Measurements from ENCODE around the gene MAEL. TPM values are rescaled to one million over a fixed set of nuclear protein-coding genes. Genes with fewer than 3 reads are reported as not detected.

MAEL gene
- total RNA-seq, 1 experiment from 2014 or later, result not detected

- no peaks in the 10 kb centered on the region for H3K9me3 ChIP-seq (ENCODE audit: control insufficient read depth, insufficient read depth, low read depth, low read length)
- intact Hi-C loops (cut with micrococcal nuclease; ENCODE audit: unreplicated experiment) (no loop called here), in situ Hi-C loops (cut with HindIII; ENCODE audit: low pct_unique_long_range_greater_than_20kb, low sequenced_read_pairs) (no loop called here)
- peaks cover 30% of the 10 kb centered on the region for H3K27me3 ChIP-seq (ENCODE audit: control insufficient read depth, insufficient read depth, low read length)
- no peak overlapping the region for H3K4me3 ChIP-seq (ENCODE audit: low read depth in 2 of 2, low read length in 2 of 2)
- DNase-seq (ENCODE audit: low read depth, low spot score) (no peak), ATAC-seq (no peak)
- peaks cover 6% of the 10 kb centered on the region for H3K4me1 ChIP-seq (ENCODE audit: control insufficient read depth, insufficient read depth, low read length)
- TF ChIP-seq REST (IDR thresholded peaks at IDR 0.05; ENCODE audit: insufficient read depth in 1 of 2, low read depth in 2 of 2, low read length in 1 of 2) (no peak), SIN3A (IDR thresholded peaks at IDR 0.05; ENCODE audit: borderline replicate concordance, insufficient read depth, low read depth, low read length) (no peak), POLR2AphosphoS5 (IDR thresholded peaks at IDR 0.05; ENCODE audit: low read depth, low read length) (no peak), CTCF (IDR thresholded peaks at IDR 0.05) (no peak), TCF7L2 (IDR thresholded peaks at IDR 0.05; ENCODE audit: low read depth, low read length) (no peak)
- H3K36me3 ChIP-seq (ENCODE audit: control insufficient read depth, insufficient read depth, low read length), result no peaks in the 10 kb centered on the region; the same call in 1 of the 2 replicates
- no TSS peak for BruUV-seq (replicated peaks)
- CTCF ChIA-PET, result no interaction called here
- POLR2A ChIA-PET, result no interaction called here
- H3K27ac ChIP-seq (ENCODE audit: low read length), result no peak overlapping the region
These were observed 11.1 kb upstream of the MAEL start for GRCh38 chr1:166977951-166978350.

GRCh38 chr1:166978821-166979220 is 10.3 kb upstream of the MAEL start:
- DNase-seq (ENCODE audit: low read depth, low spot score) (no peak), ATAC-seq (no peak)
- intact Hi-C loops (cut with micrococcal nuclease; ENCODE audit: unreplicated experiment), result no loop called here
- TF ChIP-seq SIN3A (IDR thresholded peaks at IDR 0.05; ENCODE audit: borderline replicate concordance, insufficient read depth, low read depth, low read length) (no peak), POLR2AphosphoS5 (IDR thresholded peaks at IDR 0.05; ENCODE audit: low read depth, low read length) (no peak), TCF7L2 (IDR thresholded peaks at IDR 0.05; ENCODE audit: low read depth, low read length) (no peak), CTCF (IDR thresholded peaks at IDR 0.05) (no peak), REST (IDR thresholded peaks at IDR 0.05; ENCODE audit: insufficient read depth in 1 of 2, low read depth in 2 of 2, low read length in 1 of 2) (no peak)
- in situ Hi-C loops (cut with HindIII; ENCODE audit: low pct_unique_long_range_greater_than_20kb, low sequenced_read_pairs), result no loop called here
- Histone ChIP-seq H3K4me3 (ENCODE audit: low read depth in 2 of 2, low read length in 2 of 2) (no peak overlapping the region), H3K27ac (ENCODE audit: low read length) (no peak overlapping the region), H3K36me3 (ENCODE audit: control insufficient read depth, insufficient read depth, low read length) (no peaks in the 10 kb centered on the region; the same call in 1 of the 2 replicates), H3K4me1 (ENCODE audit: control insufficient read depth, insufficient read depth, low read length) (peaks cover 6% of the 10 kb centered on the region), H3K9me3 (ENCODE audit: control insufficient read depth, insufficient read depth, low read depth, low read length) (no peaks in the 10 kb centered on the region), H3K27me3 (ENCODE audit: control insufficient read depth, insufficient read depth, low read length) (peaks cover 27% of the 10 kb centered on the region)
- BruUV-seq (replicated peaks), result no TSS peak
- POLR2A ChIA-PET, result no interaction called here
- CTCF ChIA-PET, result no interaction called here

All from Panc1 (cell line).